Hepatocyte (in vitro differentiated cells): Measurements from ENCODE around the gene STARD6. TPM values are rescaled to one million over a fixed set of nuclear protein-coding genes. Genes with fewer than 3 reads are reported as not detected.
"Not testable (repeated sequence)": the region's sequence is repeated elsewhere in the genome, so short reads cannot be mapped to it uniquely, and the experiment has no call there.

ENCODE experiments used
- DNase-seq: peaks from one replicate; pipeline ENCODE4 v3.0.0-alpha.2; 2016; ENCODE audit warnings: low spot score
- H2AFZ ChIP-seq: fragments of 200-600 bp; sonication (generic); 2 replicates; pipeline ENCODE4 v1.6.0; 2016; ENCODE audit warnings: antibody characterized with exemption, mild to moderate bottlenecking
- H3K27ac ChIP-seq: fragments of 200-600 bp; sonication (generic); 2 replicates; pipeline ENCODE4 v1.5.1; 2016; ENCODE audit warnings: mild to moderate bottlenecking
- H3K27me3 ChIP-seq: fragments of 200-600 bp; sonication (generic); 2 replicates; pipeline ENCODE4 v1.6.1; 2016
- H3K36me3 ChIP-seq: fragments of 200-600 bp; sonication (generic); replicated peaks from 2 replicates; pipeline ENCODE4 v1.5.1; 2016; ENCODE audit warnings: low read depth; ENCODE audit not compliant: insufficient read depth
- H3K4me1 ChIP-seq: fragments of 200-600 bp; sonication (generic); 2 replicates; pipeline ENCODE4 v1.5.1; 2016; ENCODE audit warnings: mild to moderate bottlenecking, moderate library complexity; ENCODE audit not compliant: insufficient read depth
- H3K4me2 ChIP-seq: fragments of 200-600 bp; sonication (generic); 2 replicates; pipeline ENCODE4 v1.6.0; 2016
- H3K4me3 ChIP-seq: fragments of 200-600 bp; sonication (generic); 2 replicates; pipeline ENCODE4 v1.5.1; 2016; ENCODE audit warnings: mild to moderate bottlenecking
- H3K79me2 ChIP-seq: fragments of 200-600 bp; sonication (generic); 2 replicates; pipeline ENCODE4 v1.6.0; 2017; ENCODE audit warnings: mild to moderate bottlenecking
- H3K9me2 ChIP-seq: fragments of 200-600 bp; sonication (generic); replicated peaks from 2 replicates; pipeline ENCODE4 v1.6.0; 2017; ENCODE audit warnings: mild to moderate bottlenecking; ENCODE audit not compliant: insufficient read depth
- H3K9me3 ChIP-seq: fragments of 200-600 bp; sonication (generic); 2 replicates; pipeline ENCODE4 v1.5.1; 2016; ENCODE audit warnings: low read depth, mild to moderate bottlenecking
- H4K20me1 ChIP-seq: fragments of 200-600 bp; sonication (generic); 2 replicates; pipeline ENCODE4 v1.6.0; 2016; ENCODE audit warnings: mild to moderate bottlenecking; ENCODE audit not compliant: insufficient read depth, poor library complexity, severe bottlenecking
- EZH2 ChIP-seq: fragments of 200-600 bp; sonication (generic); IDR thresholded peaks from 2 replicates; pipeline ENCODE4 v1.6.1; 2016; ENCODE audit warnings: antibody characterized with exemption, mild to moderate bottlenecking, borderline replicate concordance
- EZH2phosphoT487 ChIP-seq: fragments of 200-600 bp; sonication (generic); IDR thresholded peaks from one replicate; pipeline ENCODE4 v1.6.1; 2018; ENCODE audit warnings: antibody characterized with exemption, mild to moderate bottlenecking, low read depth, moderate library complexity; ENCODE audit not compliant: unreplicated experiment, severe bottlenecking
- WGBS: methylation state at CpG from one replicate; pipeline ENCODE4 v1.1.6; 2016; ENCODE audit warnings: low lambda C conversion rate; ENCODE audit errors: missing lambda C conversion rate; 5-methylcytosine and 5-hydroxymethylcytosine counted together
- polyA plus RNA-seq: library from polyadenylated mRNA; unstranded; fragments of >200 nt; fragmentation: Nextera tagmentation; extraction: Ambion mirVana; gene quantifications from 2 replicates; pipeline ENCODE4 v1.2.1, GENCODE V29; 2016
- total RNA-seq: library from RNA; depleted of rRNA; stranded (reverse); fragments of >200 nt; gene quantifications from 2 replicates; pipeline ENCODE4 v1.2.3, GENCODE V29; 2014
- TF ChIP-seq, protein P1 (sequence below): fragments of 200-600 bp; sonication (generic); IDR thresholded peaks from 2 replicates; pipeline ENCODE4 v1.5.1; 2016; ENCODE audit warnings: antibody characterized with exemption, mild to moderate bottlenecking; ENCODE audit not compliant: poor library complexity

The STARD6 gene
- total and polyA plus RNA-seq, 2 experiments from 2014 or later, result 0.81 TPM; not detected in 1

DNA sequence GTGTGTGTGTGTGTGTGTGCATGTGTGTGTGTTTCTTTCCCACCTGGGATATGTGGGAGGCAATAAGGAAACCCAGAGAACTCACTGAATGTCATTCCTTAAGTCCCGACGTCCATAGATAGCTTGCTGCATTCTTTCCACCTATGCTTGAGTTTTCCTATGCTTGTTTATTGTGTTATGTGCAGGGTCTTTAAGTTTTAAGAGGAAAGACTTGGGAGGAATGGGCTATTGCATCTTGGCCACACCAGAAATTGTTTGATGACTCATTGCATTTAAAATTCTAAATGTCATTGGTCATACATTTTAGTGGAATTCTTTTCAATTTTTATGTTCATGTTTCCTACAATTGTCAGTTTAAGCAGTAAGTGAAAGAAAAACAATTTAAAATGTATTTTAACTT lies 33.7 kb downstream of the STARD6 start:
- 74% methylated on average over 2 of the region's 2 CpGs for WGBS
- H3K9me3 ChIP-seq, result no peaks in the 10 kb centered on the region
- H3K4me2 ChIP-seq, result no peak overlapping the region
- no peaks in the 10 kb centered on the region for H3K36me3 ChIP-seq
- no peaks in the 10 kb centered on the region for H3K79me2 ChIP-seq
- no peak for DNase-seq
- TF ChIP-seq EZH2 (no peak), EZH2phosphoT487 (no peak)
- TF ChIP-seq, protein P1, sequence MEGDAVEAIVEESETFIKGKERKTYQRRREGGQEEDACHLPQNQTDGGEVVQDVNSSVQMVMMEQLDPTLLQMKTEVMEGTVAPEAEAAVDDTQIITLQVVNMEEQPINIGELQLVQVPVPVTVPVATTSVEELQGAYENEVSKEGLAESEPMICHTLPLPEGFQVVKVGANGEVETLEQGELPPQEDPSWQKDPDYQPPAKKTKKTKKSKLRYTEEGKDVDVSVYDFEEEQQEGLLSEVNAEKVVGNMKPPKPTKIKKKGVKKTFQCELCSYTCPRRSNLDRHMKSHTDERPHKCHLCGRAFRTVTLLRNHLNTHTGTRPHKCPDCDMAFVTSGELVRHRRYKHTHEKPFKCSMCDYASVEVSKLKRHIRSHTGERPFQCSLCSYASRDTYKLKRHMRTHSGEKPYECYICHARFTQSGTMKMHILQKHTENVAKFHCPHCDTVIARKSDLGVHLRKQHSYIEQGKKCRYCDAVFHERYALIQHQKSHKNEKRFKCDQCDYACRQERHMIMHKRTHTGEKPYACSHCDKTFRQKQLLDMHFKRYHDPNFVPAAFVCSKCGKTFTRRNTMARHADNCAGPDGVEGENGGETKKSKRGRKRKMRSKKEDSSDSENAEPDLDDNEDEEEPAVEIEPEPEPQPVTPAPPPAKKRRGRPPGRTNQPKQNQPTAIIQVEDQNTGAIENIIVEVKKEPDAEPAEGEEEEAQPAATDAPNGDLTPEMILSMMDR, result no peak
- H3K27ac ChIP-seq, result no peak overlapping the region
- no peak overlapping the region for H3K4me3 ChIP-seq
- no peaks in the 10 kb centered on the region for H3K27me3 ChIP-seq
- no peaks in the 10 kb centered on the region for H4K20me1 ChIP-seq
- H2AFZ ChIP-seq, result no peak overlapping the region
- H3K4me1 ChIP-seq, result no peaks in the 10 kb centered on the region
- H3K9me2 ChIP-seq, result no peaks in the 10 kb centered on the region

DNA sequence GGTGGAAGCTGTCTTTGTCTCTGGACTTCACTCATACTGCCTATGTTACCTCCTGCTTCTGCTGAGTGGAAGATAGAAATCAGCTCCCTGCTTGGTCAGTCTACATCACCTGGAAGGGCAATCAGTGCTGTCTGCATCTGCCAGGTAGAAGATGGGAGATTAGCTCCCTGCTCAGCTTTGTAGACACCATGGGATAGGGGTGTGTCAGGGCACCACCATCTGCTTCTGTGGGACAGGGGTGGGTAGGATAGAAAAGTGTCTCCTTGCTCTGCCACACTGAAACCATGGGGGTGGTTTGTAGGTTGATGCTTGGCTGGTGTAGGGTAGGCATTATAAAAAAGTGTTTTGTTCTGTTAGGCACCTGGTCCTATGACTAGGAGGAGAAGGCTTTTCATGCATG lies 34.1 kb downstream of the STARD6 start:
- no peak for TF ChIP-seq EZH2phosphoT487
- Histone ChIP-seq H3K79me2 (no peaks in the 10 kb centered on the region), H3K4me3 (no peak overlapping the region), H3K4me2 (no peak overlapping the region), H3K27me3 (no peaks in the 10 kb centered on the region), H3K36me3 (no peaks in the 10 kb centered on the region), H4K20me1 (no peaks in the 10 kb centered on the region), H3K9me3 (no peaks in the 10 kb centered on the region), H3K27ac (no peak overlapping the region), H2AFZ (no peak overlapping the region), H3K9me2 (no peaks in the 10 kb centered on the region), H3K4me1 (no peaks in the 10 kb centered on the region)
- DNase-seq, result no peak

DNA sequence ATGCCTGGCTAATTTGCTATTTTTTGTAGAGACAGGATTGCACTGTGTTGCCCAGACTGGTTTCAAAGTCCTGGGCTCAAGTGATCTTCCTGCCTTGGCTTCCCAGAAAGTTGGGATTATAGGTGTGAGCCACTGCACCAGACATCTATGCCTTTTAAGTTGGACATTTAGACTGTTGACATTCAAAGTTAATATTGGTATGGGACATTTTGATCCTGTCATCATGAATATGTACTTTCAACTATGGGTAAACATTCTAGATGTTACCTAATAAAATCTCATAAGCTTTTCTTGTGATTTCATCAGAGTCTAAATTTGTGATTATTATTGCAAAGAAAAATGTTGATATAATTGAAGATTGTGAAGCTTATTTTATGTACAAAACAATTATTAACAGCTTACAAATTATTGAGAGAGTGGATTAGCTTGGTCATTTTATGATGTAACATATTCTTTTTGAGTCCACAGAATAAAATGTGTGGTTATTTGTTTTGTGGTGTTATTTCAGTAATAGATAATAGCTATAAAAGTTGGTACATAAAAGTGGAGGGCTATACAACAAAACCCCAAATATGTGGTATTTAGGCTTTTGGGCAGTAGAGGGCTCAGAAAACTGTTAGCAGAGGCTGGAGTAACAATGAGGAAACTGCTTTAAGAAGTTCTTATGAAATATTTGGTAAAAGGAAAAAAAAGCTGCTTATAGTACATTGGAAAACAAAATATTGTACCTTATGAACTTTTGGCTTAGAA lies 41.4 kb downstream of the STARD6 start:
- TF ChIP-seq, protein P1, result no peak
- TF ChIP-seq EZH2phosphoT487, result no peak
- no peak for TF ChIP-seq EZH2
- Histone ChIP-seq H2AFZ (no peak overlapping the region), H3K27ac (no peak overlapping the region)

DNA sequence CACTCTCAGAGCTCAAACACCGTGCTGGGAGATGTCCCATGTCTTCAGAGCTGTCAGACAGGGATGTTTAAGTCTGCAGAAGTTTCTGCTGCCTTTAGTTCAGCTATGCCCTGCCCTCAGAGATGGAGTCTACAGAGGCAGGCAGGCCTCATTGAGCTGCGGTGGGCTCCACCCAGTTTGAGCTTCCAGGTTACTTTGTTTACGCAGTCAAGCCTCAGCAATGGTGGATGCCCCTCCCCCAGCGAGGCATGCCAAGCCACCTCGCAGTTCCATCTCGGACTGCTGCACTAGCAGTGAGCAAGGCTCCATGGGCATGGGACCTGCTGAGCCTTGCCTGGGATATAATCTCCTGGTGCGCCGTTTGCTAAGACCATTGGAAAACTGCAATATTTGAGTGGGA lies 48.1 kb downstream of the STARD6 start:
- not testable (repeated sequence) for H2AFZ ChIP-seq, H3K36me3 ChIP-seq, H3K79me2 ChIP-seq, DNase-seq, H3K4me3 ChIP-seq, H3K4me2 ChIP-seq, H3K27ac ChIP-seq, H3K4me1 ChIP-seq, H3K9me3 ChIP-seq, H3K9me2 ChIP-seq, H4K20me1 ChIP-seq, H3K27me3 ChIP-seq
- WGBS, result 76% methylated on average over 8 of the region's 8 CpGs

More for the DNA sequence above, 41.4 kb downstream of the STARD6 start:
- DNase-seq, result no peak
- Histone ChIP-seq H3K9me3 (no peaks in the 10 kb centered on the region), H3K36me3 (no peaks in the 10 kb centered on the region), H3K27me3 (no peaks in the 10 kb centered on the region), H3K79me2 (no peaks in the 10 kb centered on the region), H4K20me1 (no peaks in the 10 kb centered on the region), H3K4me3 (no peak overlapping the region), H3K9me2 (no peaks in the 10 kb centered on the region), H3K4me2 (no peak overlapping the region), H3K4me1 (no peaks in the 10 kb centered on the region)
